Trophoblast cell (in vitro differentiated cells and primary cell): ENCODE results near the gene TOR1B.
A peak's percentile ranks its signal among the peaks of the same experiment; 100 is the strongest.

Source experiments
- DNase-seq, 2 donors: peaks; one replicate each; pipeline ENCODE4 v3.0.0-alpha.2; 2016
- H2AFZ ChIP-seq: 2 replicates; pipeline ENCODE4 v1.6.1; 2013; ENCODE audit warnings: low read length, moderate library complexity, mild to moderate bottlenecking; ENCODE audit not compliant: insufficient read depth, poor library complexity
- H2AK5ac ChIP-seq: 2 replicates; pipeline ENCODE4 v1.6.1; 2013; ENCODE audit warnings: mild to moderate bottlenecking, low read length
- H2BK120ac ChIP-seq: 2 replicates; pipeline ENCODE4 v1.6.1; 2013; ENCODE audit warnings: low read length, mild to moderate bottlenecking, moderate library complexity; ENCODE audit not compliant: insufficient read depth, poor library complexity
- H2BK12ac ChIP-seq: 2 replicates; pipeline ENCODE4 v1.6.1; 2013; ENCODE audit warnings: mild to moderate bottlenecking, low read length, moderate library complexity
- H2BK5ac ChIP-seq: 2 replicates; pipeline ENCODE4 v1.6.1; 2013; ENCODE audit warnings: low read length, low read depth, moderate library complexity, mild to moderate bottlenecking; ENCODE audit not compliant: poor library complexity
- H3K14ac ChIP-seq: 2 replicates; pipeline ENCODE4 v1.6.1; 2013; ENCODE audit warnings: mild to moderate bottlenecking, low read length
- H3K18ac ChIP-seq: 2 replicates; pipeline ENCODE4 v1.6.1; 2013; ENCODE audit warnings: mild to moderate bottlenecking, low read length
- H3K23ac ChIP-seq: 2 replicates; pipeline ENCODE4 v1.6.1; 2013; ENCODE audit warnings: low read length
- H3K27ac ChIP-seq: 2 replicates; pipeline ENCODE4 v1.5.1; 2013; ENCODE audit warnings: low read depth, mild to moderate bottlenecking, inconsistent platforms, low read length, moderate library complexity
- H3K27me3 ChIP-seq: 2 replicates; pipeline ENCODE4 v1.6.1; 2013; ENCODE audit warnings: inconsistent platforms, mild to moderate bottlenecking, low read length, moderate library complexity; ENCODE audit not compliant: insufficient read depth
- H3K36me3 ChIP-seq, 2 experiments: 1 replicate in 1 of 2; 2 replicates in 1 of 2; pipeline ENCODE4 v1.6.1; 2013; ENCODE audit warnings: low read length in 2 of 2, mild to moderate bottlenecking in 2 of 2, moderate library complexity in 1 of 2; ENCODE audit not compliant: insufficient read depth in 2 of 2, control insufficient read depth in 1 of 2
- H3K4ac ChIP-seq: 2 replicates; pipeline ENCODE4 v1.6.1; 2013; ENCODE audit warnings: low read depth, mild to moderate bottlenecking, low read length, moderate library complexity
- H3K4me1 ChIP-seq, 2 experiments: 1 replicate in 1 of 2; 2 replicates in 1 of 2; pipeline ENCODE4 v1.6.1; 2013; ENCODE audit warnings: low read length in 2 of 2, mild to moderate bottlenecking in 2 of 2, moderate library complexity in 1 of 2; ENCODE audit not compliant: insufficient read depth in 2 of 2, control insufficient read depth in 1 of 2
- H3K4me2 ChIP-seq: 2 replicates; pipeline ENCODE4 v1.6.1; 2013; ENCODE audit warnings: inconsistent platforms, mild to moderate bottlenecking, low read length, moderate library complexity
- H3K4me3 ChIP-seq: 2 replicates; pipeline ENCODE4 v1.5.1; 2013; ENCODE audit warnings: mild to moderate bottlenecking, low read depth, low read length, inconsistent platforms
- H3K79me1 ChIP-seq: one replicate; pipeline ENCODE4 v1.6.1; 2013; ENCODE audit warnings: low read length
- H3K79me2 ChIP-seq: 2 replicates; pipeline ENCODE4 v1.6.1; 2013; ENCODE audit warnings: low read length, mild to moderate bottlenecking; ENCODE audit not compliant: control insufficient read depth, insufficient read depth, poor library complexity
- H3K9ac ChIP-seq: 2 replicates; pipeline ENCODE4 v1.6.1; 2013; ENCODE audit warnings: mild to moderate bottlenecking, low read length
- H3K9me3 ChIP-seq: 2 replicates; pipeline ENCODE4 v1.6.1; 2013; ENCODE audit warnings: low read depth, mild to moderate bottlenecking, control low read depth, inconsistent platforms, low read length; ENCODE audit not compliant: insufficient read depth
- H4K12ac ChIP-seq: 2 replicates; pipeline ENCODE4 v1.6.1; 2013; ENCODE audit warnings: low read depth, mild to moderate bottlenecking, low read length, moderate library complexity
- H4K8ac ChIP-seq: 2 replicates; pipeline ENCODE4 v1.6.1; 2013; ENCODE audit warnings: low read depth, mild to moderate bottlenecking, low read length, moderate library complexity
- H4K91ac ChIP-seq: one replicate; pipeline ENCODE4 v1.6.1; 2013; ENCODE audit warnings: low read depth, mild to moderate bottlenecking, low read length, moderate library complexity
- WGBS: extraction: QIAGEN DNeasy Blood & Tissue Kit; methylation state at CpG from one replicate; pipeline ENCODE4 v1.1.7; 2013; ENCODE audit warnings: missing lambda C conversion rate; ENCODE audit not compliant: insufficient read length, insufficient coverage; ENCODE audit errors: extremely low coverage; 5-methylcytosine and 5-hydroxymethylcytosine counted together

TOR1B gene

GRCh38 chr9:129798973-129799372, 4.0 kb upstream of the TOR1B start:
- no peak overlapping the region for H3K27ac ChIP-seq
- H4K91ac ChIP-seq, result no peak overlapping the region
- H3K79me2 ChIP-seq, result peaks cover 3% of the 10 kb centered on the region
- whole genome bisulfite sequencing, result no CpG with 5 or more reads among the region's 6 CpGs
- no peak for DNase-seq
- no peak overlapping the region for H2BK5ac ChIP-seq
- no peak overlapping the region for H3K4me2 ChIP-seq
- H2BK120ac ChIP-seq, result no peak overlapping the region
- H4K8ac ChIP-seq, result no peak overlapping the region
- H3K4me1 ChIP-seq, result peaks cover 4 to 5% of the 10 kb centered on the region in 2 experiments
- no peak overlapping the region for H2AFZ ChIP-seq
- H3K4ac ChIP-seq, result no peak overlapping the region
- peaks cover 2% of the 10 kb centered on the region for H3K79me1 ChIP-seq
- H3K36me3 ChIP-seq, result no peaks in the 10 kb centered on the region
- H2BK12ac ChIP-seq, result no peak overlapping the region
- H4K12ac ChIP-seq, result no peak overlapping the region
- H3K4me3 ChIP-seq, result no peak overlapping the region
- H3K18ac ChIP-seq, result no peak overlapping the region
- no peaks in the 10 kb centered on the region for H3K9me3 ChIP-seq
- no peak overlapping the region for H3K23ac ChIP-seq
- H2AK5ac ChIP-seq, result no peak overlapping the region
- no peak overlapping the region for H3K9ac ChIP-seq
- H3K27me3 ChIP-seq, result no peaks in the 10 kb centered on the region
- H3K14ac ChIP-seq, result no peak overlapping the region

GRCh38 chr9:129801504-129801903, 1.5 kb upstream of the TOR1B start:
- Histone ChIP-seq H3K4me2 (no peak overlapping the region), H3K4me1 (peaks cover 5% of the 10 kb centered on the region in 2 experiments), H2BK12ac (no peak overlapping the region), H3K4me3 (no peak overlapping the region), H3K27me3 (no peaks in the 10 kb centered on the region), H2AK5ac (peak overlapping the region; percentile 47), H3K36me3 (peaks cover 2 to 5% of the 10 kb centered on the region in 2 experiments), H3K9me3 (no peaks in the 10 kb centered on the region), H3K9ac (no peak overlapping the region), H3K79me2 (peaks cover 3% of the 10 kb centered on the region), H3K79me1 (peaks cover 2% of the 10 kb centered on the region), H3K23ac (no peak overlapping the region), H3K27ac (no peak overlapping the region), H2BK5ac (no peak overlapping the region), H3K14ac (no peak overlapping the region), H2AFZ (no peak overlapping the region), H3K4ac (no peak overlapping the region), H4K8ac (no peak overlapping the region), H4K12ac (no peak overlapping the region), H2BK120ac (no peak overlapping the region), H4K91ac (no peak overlapping the region), H3K18ac (no peak overlapping the region)
- DNase-seq, result no peak
- no CpG with 5 or more reads among the region's 17 CpGs for WGBS

DNA sequence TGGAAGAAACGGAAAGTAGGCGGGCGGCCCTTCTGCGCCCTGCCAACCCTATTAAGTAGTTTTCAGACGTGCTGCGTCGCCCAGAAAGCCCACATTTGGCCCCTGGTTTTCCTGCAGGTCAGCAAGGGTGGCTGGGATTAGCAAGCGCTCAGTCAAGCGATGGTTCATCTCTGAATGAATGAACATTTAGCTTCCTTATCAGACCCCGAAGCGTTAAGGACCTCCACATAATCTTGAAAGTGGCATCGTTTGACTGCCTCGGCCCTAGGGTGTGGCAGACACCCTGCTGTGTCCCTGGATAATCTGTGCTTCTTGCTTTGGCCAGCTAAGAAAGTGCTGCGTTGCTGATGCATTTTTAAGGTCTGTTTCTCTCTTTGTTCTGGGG, 684 bp downstream of the TOR1B start:
- H3K4me2 ChIP-seq, result peak overlapping the region; percentile 85
- no peak overlapping the region for H2AK5ac ChIP-seq
- H3K79me1 ChIP-seq, result peaks cover 2% of the 10 kb centered on the region
- H2AFZ ChIP-seq, result peak overlapping the region; percentile 55
- peaks cover 5% of the 10 kb centered on the region in 2 experiments for H3K4me1 ChIP-seq
- H3K27ac ChIP-seq, result no peak overlapping the region
- peak overlapping the region; percentile 36 for H4K12ac ChIP-seq
- H3K79me2 ChIP-seq, result peaks cover 3% of the 10 kb centered on the region
- no peak overlapping the region for H3K23ac ChIP-seq
- peak overlapping the region; percentile 17 for H3K14ac ChIP-seq
- peak overlapping the region; percentile 99 for H3K4me3 ChIP-seq
- no CpG with 5 or more reads among the region's 14 CpGs for WGBS
- H3K9me3 ChIP-seq, result no peaks in the 10 kb centered on the region
- H3K4ac ChIP-seq, result peak overlapping the region; percentile 39
- peak overlapping the region; percentile 48 for H3K18ac ChIP-seq
- H2BK5ac ChIP-seq, result no peak overlapping the region
- DNase-seq, result no peak
- H3K36me3 ChIP-seq, result peaks cover 9 to 16% of the 10 kb centered on the region in 2 experiments
- H2BK12ac ChIP-seq, result peak overlapping the region; percentile 15
- peak overlapping the region; percentile 23 for H2BK120ac ChIP-seq
- peak overlapping the region; percentile 46 for H4K8ac ChIP-seq
- H4K91ac ChIP-seq, result no peak overlapping the region
- H3K27me3 ChIP-seq, result no peaks in the 10 kb centered on the region
- H3K9ac ChIP-seq, result no peak overlapping the region

DNA sequence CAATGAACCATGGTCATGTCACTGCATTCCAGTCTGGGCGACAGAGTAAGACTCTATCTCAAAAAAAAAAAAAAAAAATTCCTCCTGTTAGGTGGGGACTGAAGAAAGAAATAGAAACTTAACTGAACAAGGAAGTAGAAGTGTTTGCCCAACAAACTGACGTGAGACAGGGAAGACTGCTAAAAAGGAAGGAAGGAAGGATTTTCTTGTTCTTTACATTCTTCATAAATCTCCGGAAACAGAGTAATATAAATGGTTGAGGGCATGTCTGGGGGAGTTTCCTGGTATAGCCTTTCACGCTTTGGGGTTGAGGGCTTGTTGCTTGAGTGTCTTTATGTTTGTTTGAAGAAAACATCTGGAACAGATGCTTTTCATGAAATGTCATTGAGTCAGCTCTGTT, 3.1 kb downstream of the TOR1B start:
- WGBS, result no CpG with 5 or more reads among the region's 4 CpGs
- Histone ChIP-seq H3K27me3 (no peaks in the 10 kb centered on the region), H3K9me3 (no peaks in the 10 kb centered on the region), H2AK5ac (no peak overlapping the region), H3K4me2 (no peak overlapping the region), H2BK120ac (no peak overlapping the region), H3K4ac (no peak overlapping the region), H2AFZ (no peak overlapping the region), H3K9ac (no peak overlapping the region), H4K12ac (no peak overlapping the region), H3K23ac (no peak overlapping the region), H3K27ac (no peak overlapping the region), H4K91ac (no peak overlapping the region), H2BK5ac (no peak overlapping the region), H4K8ac (no peak overlapping the region), H3K79me1 (peaks cover 2% of the 10 kb centered on the region), H3K4me3 (no peak overlapping the region), H3K4me1 (peaks cover 5% of the 10 kb centered on the region in 2 experiments), H3K14ac (no peak overlapping the region), H3K36me3 (peaks cover 27 to 30% of the 10 kb centered on the region in 2 experiments), H3K18ac (no peak overlapping the region), H3K79me2 (peaks cover 3% of the 10 kb centered on the region), H2BK12ac (no peak overlapping the region)
- DNase-seq, result no peak
